ENCODE data around the gene DPP10. TPM values are rescaled to one million over a fixed set of nuclear protein-coding genes. Genes with fewer than 3 reads are reported as not detected.

The DPP10 gene
- total and polyA plus RNA-seq, 2 of the 13 experiments (the other 11 are each of a cell fraction or from before 2014, with no cell fraction given) = 0.95 to 1.7 TPM

- Histone ChIP-seq H3K4me3 (replicated peaks in 1 of 3; ENCODE audit: insufficient read depth in 1 of 3, low read depth in 2 of 3, low read length in 3 of 3) (no peak overlapping the region), H3K36me3 (replicated peaks in 1 of 2; ENCODE audit: control insufficient read depth in 1 of 2, insufficient read depth in 2 of 2, low read length in 2 of 2) (no peaks in the 10 kb centered on the region), H3K27ac (ENCODE audit: extremely low read length, insufficient read depth, low read length) (no peak overlapping the region), H3K79me2 (ENCODE audit: insufficient read depth, low read length) (no peaks in the 10 kb centered on the region), H2AFZ (ENCODE audit: low read length) (no peak overlapping the region), H3K9me3 (ENCODE audit: low read length) (peaks cover 53% of the 10 kb centered on the region), H3K4me2 (ENCODE audit: low read depth, low read length) (no peak overlapping the region), H3K27me3 (ENCODE audit: control insufficient read depth in 1 of 2, insufficient read depth in 2 of 2, low read length in 2 of 2) (no peaks in the 10 kb centered on the region), H3K9ac (ENCODE audit: insufficient read depth, low read depth, low read length) (no peak overlapping the region), H4K20me1 (ENCODE audit: insufficient read depth, low read length) (no peaks in the 10 kb centered on the region), H3K4me1 (ENCODE audit: insufficient read depth, low read length) (no peaks in the 10 kb centered on the region)
- FAIRE-seq (no peak), ATAC-seq (no peak), DNase-seq (ENCODE audit: low spot score) (no peak)
- CTCF ChIA-PET (ENCODE audit: low intra/inter-chr PET ratio, low total read pairs) = no interaction called here
- in situ Hi-C loops (cut with HindIII; ENCODE audit: extremely low pct_ligation_motif_present, low pct_unique_long_range_greater_than_20kb) (no loop called here), intact Hi-C loops (cut with micrococcal nuclease; ENCODE audit: unreplicated experiment) (no loop called here)
- WGBS (ENCODE audit: low lambda C conversion rate) = 5% methylated on average over 4 of the region's 4 CpGs
- no TSS peak for BruUV-seq (replicated peaks)
- no peak for TF ChIP-seq CHD4 (IDR thresholded peaks at IDR 0.05; ENCODE audit: borderline replicate concordance, low read length)
- no peak for TF ChIP-seq NAIF1 (CRISPR knock-in tag; IDR thresholded peaks at IDR 0.05; ENCODE audit: borderline replicate concordance)
- TF ChIP-seq, protein P1, sequence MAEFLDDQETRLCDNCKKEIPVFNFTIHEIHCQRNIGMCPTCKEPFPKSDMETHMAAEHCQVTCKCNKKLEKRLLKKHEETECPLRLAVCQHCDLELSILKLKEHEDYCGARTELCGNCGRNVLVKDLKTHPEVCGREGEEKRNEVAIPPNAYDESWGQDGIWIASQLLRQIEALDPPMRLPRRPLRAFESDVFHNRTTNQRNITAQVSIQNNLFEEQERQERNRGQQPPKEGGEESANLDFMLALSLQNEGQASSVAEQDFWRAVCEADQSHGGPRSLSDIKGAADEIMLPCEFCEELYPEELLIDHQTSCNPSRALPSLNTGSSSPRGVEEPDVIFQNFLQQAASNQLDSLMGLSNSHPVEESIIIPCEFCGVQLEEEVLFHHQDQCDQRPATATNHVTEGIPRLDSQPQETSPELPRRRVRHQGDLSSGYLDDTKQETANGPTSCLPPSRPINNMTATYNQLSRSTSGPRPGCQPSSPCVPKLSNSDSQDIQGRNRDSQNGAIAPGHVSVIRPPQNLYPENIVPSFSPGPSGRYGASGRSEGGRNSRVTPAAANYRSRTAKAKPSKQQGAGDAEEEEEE (CRISPR knock-in tag; IDR thresholded peaks at IDR 0.05; ENCODE audit: borderline replicate concordance) = no peak
- TF ChIP-seq HIVEP1 (CRISPR knock-in tag; IDR thresholded peaks at IDR 0.05) = no peak
- no peak for TF ChIP-seq ZNF674 (CRISPR knock-in tag; IDR thresholded peaks at IDR 0.05; ENCODE audit: low read depth)
- TF ChIP-seq TGIF2 (CRISPR knock-in tag; IDR thresholded peaks at IDR 0.05) = no peak
- TF ChIP-seq IKZF5 (CRISPR knock-in tag; IDR thresholded peaks at IDR 0.05) = no peak
- TF ChIP-seq, protein P2, sequence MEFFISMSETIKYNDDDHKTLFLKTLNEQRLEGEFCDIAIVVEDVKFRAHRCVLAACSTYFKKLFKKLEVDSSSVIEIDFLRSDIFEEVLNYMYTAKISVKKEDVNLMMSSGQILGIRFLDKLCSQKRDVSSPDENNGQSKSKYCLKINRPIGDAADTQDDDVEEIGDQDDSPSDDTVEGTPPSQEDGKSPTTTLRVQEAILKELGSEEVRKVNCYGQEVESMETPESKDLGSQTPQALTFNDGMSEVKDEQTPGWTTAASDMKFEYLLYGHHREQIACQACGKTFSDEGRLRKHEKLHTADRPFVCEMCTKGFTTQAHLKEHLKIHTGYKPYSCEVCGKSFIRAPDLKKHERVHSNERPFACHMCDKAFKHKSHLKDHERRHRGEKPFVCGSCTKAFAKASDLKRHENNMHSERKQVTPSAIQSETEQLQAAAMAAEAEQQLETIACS (CRISPR knock-in tag; IDR thresholded peaks at IDR 0.05) = no peak
- TF ChIP-seq GTF2F1 (IDR thresholded peaks at IDR 0.05; ENCODE audit: low read length) = no peak
- POLR2A ChIA-PET = no interaction called here
Measured at GRCh38 chr2:115071534-115071933, 629.1 kb downstream of the DPP10 start.

All from HepG2 (cell line).